Limb (tissue), 2 donors: ENCODE results near the gene IQSEC3.
"Not testable (repeated sequence)": the region's sequence is repeated elsewhere in the genome, so short reads cannot be mapped to it uniquely, and the experiment has no call there.

Experiments
- DNase-seq, 2 donors: peaks; one replicate each; pipeline ENCODE4 v3.0.0-alpha.2; 2016; ENCODE audit errors: extremely low spot score in 2 of 2

Gene IQSEC3

GRCh38 chr12:212715-213526 lies 146.4 kb downstream of the IQSEC3 start:
- peak in 1 of 2 donors; percentile 48 for DNase-seq

- no peak for DNase-seq
Measured at GRCh38 chr12:213527-213932, 147.0 kb downstream of the IQSEC3 start.

- DNase-seq: no peak
Measured at GRCh38 chr12:214003-214741, 147.6 kb downstream of the IQSEC3 start, which contains the start of gene SLC6A12. TSS of gene SLC6A12 (minus strand) at chr12:214157. CDS start at chr12:209986, 4,171 bp downstream.

- DNase-seq: no peak
Measured at GRCh38 chr12:215116-215515, 148.5 kb downstream of the IQSEC3 start.

GRCh38 chr12:217029-217428 lies 150.5 kb downstream of the IQSEC3 start:
- DNase-seq: not testable (repeated sequence)

GRCh38 chr12:218221-218620 lies 151.7 kb downstream of the IQSEC3 start:
- no peak for DNase-seq

GRCh38 chr12:218728-219590 lies 152.4 kb downstream of the IQSEC3 start:
- no peak for DNase-seq

- peak in 1 of 2 donors; percentile 74 for DNase-seq
Measured at GRCh38 chr12:219891-220352, 153.4 kb downstream of the IQSEC3 start.

- DNase-seq: no peak
Measured at GRCh38 chr12:220491-220890, 153.9 kb downstream of the IQSEC3 start.

GRCh38 chr12:220946-221550 lies 154.5 kb downstream of the IQSEC3 start:
- no peak for DNase-seq

GRCh38 chr12:221736-222135 lies 155.2 kb downstream of the IQSEC3 start:
- no peak for DNase-seq

- DNase-seq: no peak
Measured at GRCh38 chr12:223841-224240, 157.3 kb downstream of the IQSEC3 start.

GRCh38 chr12:224330-224729 lies 157.8 kb downstream of the IQSEC3 start:
- no peak for DNase-seq

GRCh38 chr12:225012-225411 lies 158.4 kb downstream of the IQSEC3 start:
- no peak for DNase-seq

GRCh38 chr12:226401-226800 lies 159.8 kb downstream of the IQSEC3 start:
- DNase-seq: peak in 1 of 2 donors; percentile 14

GRCh38 chr12:227286-227915 lies 160.8 kb downstream of the IQSEC3 start:
- no peak for DNase-seq
